NCI-H524 (cell line): ENCODE measurements around the gene HOMER3.
"Not testable (repeated sequence)": the region's sequence is repeated elsewhere in the genome, so short reads cannot be mapped to it uniquely, and the experiment has no call there.

Experiments
- DNase-seq, 2 experiments: peaks; one replicate each; lab custom pipeline; 2025; lab: John Stamatoyannopoulos, UW

HOMER3 gene

GRCh38 chr19:18954094-18954493 lies 13.1 kb upstream of the HOMER3 start:
- DNase-seq = no peak

- not testable (repeated sequence) for DNase-seq
Measured at GRCh38 chr19:18952364-18953003, 11.5 kb upstream of the HOMER3 start.

GRCh38 chr19:18951721-18952281 lies 10.8 kb upstream of the HOMER3 start:
- DNase-seq = no peak

- no peak for DNase-seq
Measured at GRCh38 chr19:18949858-18950257, 8.8 kb upstream of the HOMER3 start.

- DNase-seq = no peak
Measured at GRCh38 chr19:18948976-18949356, 7.9 kb upstream of the HOMER3 start.

GRCh38 chr19:18948075-18948975 lies 7.3 kb upstream of the HOMER3 start:
- no peak for DNase-seq

- DNase-seq = peak in 1 of 2 experiments; percentile 36
Measured at GRCh38 chr19:18946918-18947317, 5.9 kb upstream of the HOMER3 start.

GRCh38 chr19:18946335-18946734 lies 5.3 kb upstream of the HOMER3 start:
- no peak for DNase-seq

- DNase-seq = no peak
Measured at GRCh38 chr19:18945297-18945696, 4.3 kb upstream of the HOMER3 start.

- no peak for DNase-seq
Measured at GRCh38 chr19:18943465-18943864, 2.4 kb upstream of the HOMER3 start.

- no peak for DNase-seq
Measured at GRCh38 chr19:18942692-18943091, 1.7 kb upstream of the HOMER3 start.

- peak in 1 of 2 experiments; percentile 17 for DNase-seq
Measured at GRCh38 chr19:18941628-18942354, 774 bp upstream of the HOMER3 start.

- DNase-seq = no peak
Measured at GRCh38 chr19:18939922-18940768, 872 bp downstream of the HOMER3 start.

- DNase-seq = no peak
Measured at GRCh38 chr19:18939163-18939562, 1.9 kb downstream of the HOMER3 start.

GRCh38 chr19:18933297-18933696 lies 7.7 kb downstream of the HOMER3 start:
- no peak for DNase-seq

- DNase-seq = no peak
Measured at GRCh38 chr19:18932216-18932841, 8.7 kb downstream of the HOMER3 start.

- no peak for DNase-seq
Measured at GRCh38 chr19:18931316-18932162, 9.5 kb downstream of the HOMER3 start.

GRCh38 chr19:18929311-18929710 lies 11.7 kb downstream of the HOMER3 start:
- no peak for DNase-seq

- DNase-seq = no peak
Measured at GRCh38 chr19:18928018-18928805, 12.8 kb downstream of the HOMER3 start.
